ENCODE data around the gene AQP10. TPM values are rescaled to one million over a fixed set of nuclear protein-coding genes. Genes with fewer than 3 reads are reported as not detected.

AQP10 gene
- total and polyA plus RNA-seq, 10 donors = 0.09 to 3.1 (median 0.42) TPM

Small RNA genes within 50 kb of the gene (small RNA-seq; reads per million reads assigned to genes)
- gene RF00273 (0 reads per million in 4 donors), gene RNU6-121P (0 reads per million in 4 donors), gene RNU6-239P (0 reads per million in 4 donors), gene RNU7-57P (0 reads per million in 4 donors)

Other genes starting within 250 kb of the AQP10 start
- gene NUP210L, start 166.0 kb upstream of the AQP10 start, total RNA-seq = under 1 TPM in 5 of 7 donors, not detected in 2; 0.06 to 0.34 (median 0.10) TPM
- gene NUP210L, start 166.0 kb upstream of the AQP10 start, polyA plus RNA-seq = under 1 TPM in 1 of 3 donors, not detected in 2; 0.02 TPM
- 100 to 1,000 TPM; 383 to 596 (median 456) TPM for gene TPM3, start 129.0 kb upstream of the AQP10 start, total RNA-seq
- 100 to 1,000 TPM; 221 to 315 (median 240) TPM for gene TPM3, start 129.0 kb upstream of the AQP10 start, polyA plus RNA-seq
- gene CFAP141, start 114.8 kb upstream of the AQP10 start, total RNA-seq = not detected
- gene CFAP141, start 114.8 kb upstream of the AQP10 start, polyA plus RNA-seq = not detected
- 100 to 1,000 TPM in 5 of 7 donors, 10 to 100 TPM in 2; 89.5 to 156 (median 134) TPM for gene UBAP2L, start 100.1 kb upstream of the AQP10 start, total RNA-seq
- 10 to 100 TPM; 36.8 to 58.0 (median 44.4) TPM for gene UBAP2L, start 100.1 kb upstream of the AQP10 start, polyA plus RNA-seq
- gene HAX1, start 48.5 kb upstream of the AQP10 start, total RNA-seq = 10 to 100 TPM; 59.5 to 81.3 (median 64.6) TPM
- 100 to 1,000 TPM in 1 of 3 donors, 10 to 100 TPM in 2; 87.1 to 109 (median 99.6) TPM for gene HAX1, start 48.5 kb upstream of the AQP10 start, polyA plus RNA-seq
- 100 to 1,000 TPM in 2 of 7 donors, 10 to 100 TPM in 5; 42.3 to 107 (median 66.7) TPM for gene ATP8B2, start 4.4 kb downstream of the AQP10 start, total RNA-seq
- 10 to 100 TPM in 1 of 3 donors, 1 to 10 TPM in 2; 5.4 to 17.0 (median 6.4) TPM for gene ATP8B2, start 4.4 kb downstream of the AQP10 start, polyA plus RNA-seq
- 10 to 100 TPM; 40.3 to 74.5 (median 55.5) TPM for gene IL6R, start 84.2 kb downstream of the AQP10 start, total RNA-seq
- 1 to 10 TPM; 2.8 to 6.1 (median 3.9) TPM for gene IL6R, start 84.2 kb downstream of the AQP10 start, polyA plus RNA-seq
- 10 to 100 TPM in 2 of 7 donors, 1 to 10 TPM in 5; 2.4 to 14.0 (median 8.3) TPM for gene TDRD10, start 181.1 kb downstream of the AQP10 start, total RNA-seq
- gene TDRD10, start 181.1 kb downstream of the AQP10 start, polyA plus RNA-seq = 10 to 100 TPM in 2 of 3 donors, 1 to 10 TPM in 1; 4.9 to 12.8 (median 12.0) TPM
- gene SHE, start 181.3 kb downstream of the AQP10 start, total RNA-seq = 10 to 100 TPM; 25.0 to 54.7 (median 35.7) TPM
- 10 to 100 TPM in 2 of 3 donors, 1 to 10 TPM in 1; 8.2 to 20.5 (median 14.0) TPM for gene SHE, start 181.3 kb downstream of the AQP10 start, polyA plus RNA-seq
- 100 to 1,000 TPM in 2 of 7 donors, 10 to 100 TPM in 5; 45.0 to 119 (median 95.1) TPM for gene UBE2Q1, start 237.6 kb downstream of the AQP10 start, total RNA-seq
- gene UBE2Q1, start 237.6 kb downstream of the AQP10 start, polyA plus RNA-seq = 10 to 100 TPM; 25.8 to 40.3 (median 30.0) TPM
- under 1 TPM in 2 of 7 donors, not detected in 5; 0.18 to 0.32 TPM for gene CHRNB2, start 246.7 kb downstream of the AQP10 start, total RNA-seq
- under 1 TPM in 1 of 3 donors, not detected in 2; 0.03 TPM for gene CHRNB2, start 246.7 kb downstream of the AQP10 start, polyA plus RNA-seq

Measured in spleen (tissue), 11 donors.